HepG2 (cell line): ENCODE results near the gene SIVA1. TPM values are rescaled to one million over a fixed set of nuclear protein-coding genes. Genes with fewer than 3 reads are reported as not detected.

Source experiments
- ATAD3A ChIP-seq: sonication (generic); formaldehyde crosslinking; IDR thresholded peaks from 2 replicates; pipeline ENCODE4 v1.4.0; 2020; ENCODE audit warnings: missing genetic modification reagents
- ATF7 ChIP-seq, 2 experiments: fragments of 450-650 bp in 1 of 2; sonication (generic) in 1 of 2; formaldehyde crosslinking in 1 of 2; IDR thresholded peaks; 2 replicates each; pipeline versions ENCODE4 v1.4.0 to v1.6.1; 2016 to 2020; ENCODE audit warnings: antibody characterized with exemption in 1 of 2, mild to moderate bottlenecking in 1 of 2, missing genetic modification reagents in 1 of 2
- ATF7-NPFF ChIP-seq: sonication (generic); formaldehyde crosslinking; IDR thresholded peaks from 2 replicates; pipeline ENCODE4 v1.8.1; 2023; ENCODE audit warnings: mild to moderate bottlenecking, low read depth, missing genetic modification reagents, moderate library complexity
- CTCF ChIP-seq: sonication (generic); formaldehyde crosslinking; IDR thresholded peaks from 2 replicates; pipeline ENCODE4 v1.5.0; 2020; ENCODE audit warnings: mild to moderate bottlenecking, missing genetic modification reagents, moderate library complexity
- FOSL2 ChIP-seq: sonication (generic); formaldehyde crosslinking; IDR thresholded peaks from 2 replicates; pipeline ENCODE4 v1.4.0; 2020; ENCODE audit warnings: missing genetic modification reagents
- HIVEP1 ChIP-seq: sonication (generic); formaldehyde crosslinking; IDR thresholded peaks from 2 replicates; pipeline ENCODE4 v1.4.0; 2020; ENCODE audit warnings: mild to moderate bottlenecking, missing genetic modification reagents
- SOX5 ChIP-seq: IDR thresholded peaks from 2 replicates; pipeline ENCODE4 v1.6.1; 2016; ENCODE audit warnings: borderline replicate concordance
- ZBTB33 ChIP-seq: sonication (generic); formaldehyde crosslinking; IDR thresholded peaks from 2 replicates; pipeline ENCODE4 v1.4.0; 2020; ENCODE audit warnings: missing genetic modification reagents
- ZBTB37 ChIP-seq: sonication (generic); formaldehyde crosslinking; IDR thresholded peaks from 2 replicates; pipeline ENCODE4 v1.4.0; 2020; ENCODE audit warnings: mild to moderate bottlenecking, missing genetic modification reagents
- ZFP37 ChIP-seq: sonication (generic); formaldehyde crosslinking; IDR thresholded peaks from 2 replicates; pipeline ENCODE4 v1.4.0; 2020; ENCODE audit warnings: missing genetic modification reagents, borderline replicate concordance
- ZNF296 ChIP-seq: sonication (generic); formaldehyde crosslinking; conservative IDR thresholded peaks from 2 replicates; pipeline ENCODE4 v1.5.0; 2020; ENCODE audit warnings: mild to moderate bottlenecking, missing genetic modification reagents
- ZNF33A ChIP-seq: sonication (generic); formaldehyde crosslinking; IDR thresholded peaks from 2 replicates; pipeline ENCODE4 v1.5.1; 2020; ENCODE audit warnings: missing genetic modification reagents, mild to moderate bottlenecking, moderate library complexity, borderline replicate concordance
- ZNF563 ChIP-seq: sonication (generic); formaldehyde crosslinking; IDR thresholded peaks from 2 replicates; pipeline ENCODE4 v1.8.0; 2022; ENCODE audit warnings: mild to moderate bottlenecking, moderate library complexity, missing genetic modification reagents
- ZNF572 ChIP-seq: sonication (generic); formaldehyde crosslinking; IDR thresholded peaks from 2 replicates; pipeline ENCODE4 v1.5.1; 2020; ENCODE audit warnings: mild to moderate bottlenecking, missing genetic modification reagents
- ZNF660 ChIP-seq: sonication (generic); formaldehyde crosslinking; IDR thresholded peaks from 2 replicates; pipeline ENCODE4 v1.5.1; 2020; ENCODE audit warnings: mild to moderate bottlenecking, low read depth, missing genetic modification reagents, borderline replicate concordance
- ZNF782 ChIP-seq: sonication (generic); formaldehyde crosslinking; IDR thresholded peaks from 2 replicates; pipeline ENCODE4 v1.4.0; 2020; ENCODE audit warnings: missing genetic modification reagents, mild to moderate bottlenecking, borderline replicate concordance
- ZNF878 ChIP-seq: sonication (generic); formaldehyde crosslinking; IDR thresholded peaks from 2 replicates; pipeline ENCODE4 v1.8.1; 2023; ENCODE audit warnings: mild to moderate bottlenecking, missing genetic modification reagents, moderate library complexity
- ZSCAN30 ChIP-seq: sonication (generic); formaldehyde crosslinking; IDR thresholded peaks from 2 replicates; pipeline ENCODE4 v1.5.0; 2020; ENCODE audit warnings: mild to moderate bottlenecking, missing genetic modification reagents
- ZZZ3 ChIP-seq: sonication (generic); formaldehyde crosslinking; IDR thresholded peaks from 2 replicates; pipeline ENCODE4 v1.4.0; 2020; ENCODE audit warnings: missing genetic modification reagents, mild to moderate bottlenecking, borderline replicate concordance
- polyA plus RNA-seq, 8 experiments: library from polyadenylated mRNA; depleted of rRNA in 3 of 8; stranded (reverse) in 7 of 8; unstranded in 1 of 8; fragments of >200 nt; fragmentation: Illumina TruSeq in 4 of 8; extraction: Trizol in 4 of 8; gene quantifications; 2 replicates each; pipeline versions ENCODE4 v1.2.1 to v1.2.3, GENCODE V29; 2011 to 2016; ENCODE audit warnings: low read depth in 4 of 8, missing spikeins in 1 of 8, mixed read lengths in 1 of 8; ENCODE audit not compliant: insufficient read depth in 1 of 8
- total RNA-seq, 5 experiments: library from RNA; depleted of rRNA; stranded (reverse); fragments of >200 nt; fragmentation: Illumina TruSeq; extraction: Trizol; gene quantifications; 2 replicates each; pipeline ENCODE4 v1.2.3, GENCODE V29; 2016; ENCODE audit warnings: low read depth in 1 of 5
- TF ChIP-seq, protein P1 (sequence below): IDR thresholded peaks from 2 replicates; pipeline ENCODE4 v1.6.1; 2016; ENCODE audit warnings: low read depth, borderline replicate concordance
- TF ChIP-seq, protein P2 (sequence below): sonication (generic); formaldehyde crosslinking; IDR thresholded peaks from 2 replicates; pipeline ENCODE4 v1.4.0; 2020; ENCODE audit warnings: missing genetic modification reagents

SIVA1 gene
- total and polyA plus RNA-seq, 2 of the 13 experiments (the other 11 are each of a cell fraction or from before 2014, with no cell fraction given) = 123 to 186 TPM

DNA sequence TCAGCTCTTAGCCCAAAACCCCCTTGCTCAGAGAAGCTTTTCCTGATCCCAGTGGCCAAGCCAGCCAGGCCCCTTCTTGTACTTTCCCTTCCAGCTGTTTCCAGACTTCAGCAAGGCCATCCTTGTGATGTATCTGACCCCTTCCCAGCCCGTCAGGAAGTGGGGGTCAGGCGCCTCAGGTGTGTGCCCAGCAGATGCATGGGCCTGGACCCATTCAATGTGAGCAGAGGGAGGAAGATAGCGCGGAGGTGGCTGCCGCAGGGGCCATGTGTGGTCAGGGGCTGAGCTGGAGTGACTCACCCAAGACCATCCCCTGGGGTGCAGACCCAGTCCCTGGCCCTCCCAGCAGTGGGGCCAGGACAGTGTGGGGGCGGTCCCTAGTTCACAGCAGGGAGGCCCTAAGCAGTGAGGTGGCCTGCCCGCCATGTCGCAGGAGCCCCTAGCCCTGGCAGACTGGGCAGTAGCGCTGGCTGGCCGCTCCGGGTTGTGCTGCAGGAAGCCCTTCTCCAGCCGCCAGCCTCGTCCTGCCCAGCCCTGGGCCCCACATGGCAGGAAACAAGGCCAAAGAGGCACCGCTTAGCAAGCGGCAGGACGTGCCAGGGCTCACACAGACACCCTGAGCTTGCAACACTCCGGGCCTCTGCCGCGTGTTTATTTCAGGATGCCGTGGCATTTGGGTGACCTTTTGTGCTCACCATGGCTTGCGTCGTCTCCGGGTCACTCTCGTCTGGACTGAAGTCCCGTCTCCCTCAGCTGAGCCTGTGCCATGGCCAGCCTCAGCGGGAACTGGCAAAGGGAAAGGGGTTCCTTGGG lies 16.9 kb upstream of the SIVA1 start (continued):
- TF ChIP-seq ZBTB33 (CRISPR knock-in tag) = peak; percentile 94
- no peak for TF ChIP-seq ZNF33A (CRISPR knock-in tag)
- TF ChIP-seq SOX5 (CRISPR knock-in tag) = peak; percentile 83
- 0 out of 2 replicates have a peak, but pooled peaks have one; percentile 30 for TF ChIP-seq CTCF (CRISPR knock-in tag)
- no peak for TF ChIP-seq ZNF782 (CRISPR knock-in tag)
- TF ChIP-seq ZFP37 (CRISPR knock-in tag) = peak; percentile 93; the same call in 1 of the 2 replicates
- no peak for TF ChIP-seq ATF7 (IDR thresholded peaks at IDR 0.05)
- TF ChIP-seq ATF7 (CRISPR knock-in tag; IDR thresholded peaks at IDR 0.05) = no peak
- peak; percentile 57; the same call in 1 of the 2 replicates for TF ChIP-seq ZZZ3
- TF ChIP-seq ZBTB37 = no peak
- TF ChIP-seq HIVEP1 = peak; percentile 76
- TF ChIP-seq ZSCAN30 (CRISPR knock-in tag) = no peak
- TF ChIP-seq, protein P1, sequence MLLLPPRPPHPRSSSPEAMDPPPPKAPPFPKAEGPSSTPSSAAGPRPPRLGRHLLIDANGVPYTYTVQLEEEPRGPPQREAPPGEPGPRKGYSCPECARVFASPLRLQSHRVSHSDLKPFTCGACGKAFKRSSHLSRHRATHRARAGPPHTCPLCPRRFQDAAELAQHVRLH = peak; percentile 80
- peak; percentile 90; the same call in 1 of the 2 replicates for TF ChIP-seq ATF7-NPFF (CRISPR knock-in tag)
- 0 out of 2 replicates have a peak, but pooled peaks have one; percentile 52 for TF ChIP-seq ZNF572
- peak; percentile 50 for TF ChIP-seq FOSL2 (CRISPR knock-in tag)
- TF ChIP-seq ZNF296 (CRISPR knock-in tag) = peak; percentile 79
- TF ChIP-seq, protein P2, sequence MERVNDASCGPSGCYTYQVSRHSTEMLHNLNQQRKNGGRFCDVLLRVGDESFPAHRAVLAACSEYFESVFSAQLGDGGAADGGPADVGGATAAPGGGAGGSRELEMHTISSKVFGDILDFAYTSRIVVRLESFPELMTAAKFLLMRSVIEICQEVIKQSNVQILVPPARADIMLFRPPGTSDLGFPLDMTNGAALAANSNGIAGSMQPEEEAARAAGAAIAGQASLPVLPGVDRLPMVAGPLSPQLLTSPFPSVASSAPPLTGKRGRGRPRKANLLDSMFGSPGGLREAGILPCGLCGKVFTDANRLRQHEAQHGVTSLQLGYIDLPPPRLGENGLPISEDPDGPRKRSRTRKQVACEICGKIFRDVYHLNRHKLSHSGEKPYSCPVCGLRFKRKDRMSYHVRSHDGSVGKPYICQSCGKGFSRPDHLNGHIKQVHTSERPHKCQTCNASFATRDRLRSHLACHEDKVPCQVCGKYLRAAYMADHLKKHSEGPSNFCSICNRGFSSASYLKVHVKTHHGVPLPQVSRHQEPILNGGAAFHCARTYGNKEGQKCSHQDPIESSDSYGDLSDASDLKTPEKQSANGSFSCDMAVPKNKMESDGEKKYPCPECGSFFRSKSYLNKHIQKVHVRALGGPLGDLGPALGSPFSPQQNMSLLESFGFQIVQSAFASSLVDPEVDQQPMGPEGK (CRISPR knock-in tag) = peak; percentile 48
- no peak for TF ChIP-seq ZNF660 (CRISPR knock-in tag)
- TF ChIP-seq ZNF878 (CRISPR knock-in tag) = 0 out of 2 replicates have a peak, but pooled peaks have one; percentile 24
- peak; percentile 65; the same call in 1 of the 2 replicates for TF ChIP-seq ATAD3A (CRISPR knock-in tag)
- TF ChIP-seq ZNF563 (CRISPR knock-in tag) = peak; percentile 90; the same call in 1 of the 2 replicates
